Transverse colon (tissue), 4 donors: ENCODE measurements around the gene CCT7.

Source experiments
- CTCF ChIP-seq, 5 experiments: fragments of 200-600 bp in 3 of 5; fragments of 450-650 bp in 2 of 5; sonication (generic) in 3 of 5; IDR thresholded peaks; 1 replicate in 2 of 5; 2 replicates in 3 of 5; pipeline ENCODE4 v1.5.1; 2016 to 2017; ENCODE audit warnings: antibody characterized with exemption in 5 of 5, inconsistent platforms in 3 of 5, mild to moderate bottlenecking in 2 of 5, moderate library complexity in 1 of 5
- POLR2AphosphoS5 ChIP-seq, 3 donors: sonication (generic); formaldehyde crosslinking; IDR thresholded peaks; one replicate each; pipeline ENCODE4 v1.6.1; 2016; ENCODE audit warnings: antibody characterized with exemption in 3 of 3

GRCh38 chr2:73212448-73213176, 21.5 kb upstream of the CCT7 start:
- no peak for TF ChIP-seq POLR2AphosphoS5 (IDR thresholded peaks at IDR 0.05)
- peak; percentile 83 to 96 (median 89) for TF ChIP-seq CTCF (IDR thresholded peaks at IDR 0.05)
